Trophoblast cell (in vitro differentiated cells and primary cell): Measurements from ENCODE around the gene DPF1.

ENCODE experiments used
- DNase-seq, 2 donors: peaks; one replicate each; pipeline ENCODE4 v3.0.0-alpha.2; 2016
- H2AFZ ChIP-seq: 2 replicates; pipeline ENCODE4 v1.6.1; 2013; ENCODE audit warnings: low read length, moderate library complexity, mild to moderate bottlenecking; ENCODE audit not compliant: insufficient read depth, poor library complexity
- H2AK5ac ChIP-seq: 2 replicates; pipeline ENCODE4 v1.6.1; 2013; ENCODE audit warnings: mild to moderate bottlenecking, low read length
- H2BK120ac ChIP-seq: 2 replicates; pipeline ENCODE4 v1.6.1; 2013; ENCODE audit warnings: low read length, mild to moderate bottlenecking, moderate library complexity; ENCODE audit not compliant: insufficient read depth, poor library complexity
- H2BK12ac ChIP-seq: 2 replicates; pipeline ENCODE4 v1.6.1; 2013; ENCODE audit warnings: mild to moderate bottlenecking, low read length, moderate library complexity
- H2BK5ac ChIP-seq: 2 replicates; pipeline ENCODE4 v1.6.1; 2013; ENCODE audit warnings: low read length, low read depth, moderate library complexity, mild to moderate bottlenecking; ENCODE audit not compliant: poor library complexity
- H3K14ac ChIP-seq: 2 replicates; pipeline ENCODE4 v1.6.1; 2013; ENCODE audit warnings: mild to moderate bottlenecking, low read length
- H3K18ac ChIP-seq: 2 replicates; pipeline ENCODE4 v1.6.1; 2013; ENCODE audit warnings: mild to moderate bottlenecking, low read length
- H3K23ac ChIP-seq: 2 replicates; pipeline ENCODE4 v1.6.1; 2013; ENCODE audit warnings: low read length
- H3K27ac ChIP-seq: 2 replicates; pipeline ENCODE4 v1.5.1; 2013; ENCODE audit warnings: low read depth, mild to moderate bottlenecking, inconsistent platforms, low read length, moderate library complexity
- H3K27me3 ChIP-seq: 2 replicates; pipeline ENCODE4 v1.6.1; 2013; ENCODE audit warnings: inconsistent platforms, mild to moderate bottlenecking, low read length, moderate library complexity; ENCODE audit not compliant: insufficient read depth
- H3K36me3 ChIP-seq, 2 experiments: 1 replicate in 1 of 2; 2 replicates in 1 of 2; pipeline ENCODE4 v1.6.1; 2013; ENCODE audit warnings: low read length in 2 of 2, mild to moderate bottlenecking in 2 of 2, moderate library complexity in 1 of 2; ENCODE audit not compliant: insufficient read depth in 2 of 2, control insufficient read depth in 1 of 2
- H3K4ac ChIP-seq: 2 replicates; pipeline ENCODE4 v1.6.1; 2013; ENCODE audit warnings: low read depth, mild to moderate bottlenecking, low read length, moderate library complexity
- H3K4me1 ChIP-seq, 2 experiments: 1 replicate in 1 of 2; 2 replicates in 1 of 2; pipeline ENCODE4 v1.6.1; 2013; ENCODE audit warnings: low read length in 2 of 2, mild to moderate bottlenecking in 2 of 2, moderate library complexity in 1 of 2; ENCODE audit not compliant: insufficient read depth in 2 of 2, control insufficient read depth in 1 of 2
- H3K4me2 ChIP-seq: 2 replicates; pipeline ENCODE4 v1.6.1; 2013; ENCODE audit warnings: inconsistent platforms, mild to moderate bottlenecking, low read length, moderate library complexity
- H3K4me3 ChIP-seq: 2 replicates; pipeline ENCODE4 v1.5.1; 2013; ENCODE audit warnings: mild to moderate bottlenecking, low read depth, low read length, inconsistent platforms
- H3K79me1 ChIP-seq: one replicate; pipeline ENCODE4 v1.6.1; 2013; ENCODE audit warnings: low read length
- H3K79me2 ChIP-seq: 2 replicates; pipeline ENCODE4 v1.6.1; 2013; ENCODE audit warnings: low read length, mild to moderate bottlenecking; ENCODE audit not compliant: control insufficient read depth, insufficient read depth, poor library complexity
- H3K9ac ChIP-seq: 2 replicates; pipeline ENCODE4 v1.6.1; 2013; ENCODE audit warnings: mild to moderate bottlenecking, low read length
- H3K9me3 ChIP-seq: 2 replicates; pipeline ENCODE4 v1.6.1; 2013; ENCODE audit warnings: low read depth, mild to moderate bottlenecking, control low read depth, inconsistent platforms, low read length; ENCODE audit not compliant: insufficient read depth
- H4K12ac ChIP-seq: 2 replicates; pipeline ENCODE4 v1.6.1; 2013; ENCODE audit warnings: low read depth, mild to moderate bottlenecking, low read length, moderate library complexity
- H4K8ac ChIP-seq: 2 replicates; pipeline ENCODE4 v1.6.1; 2013; ENCODE audit warnings: low read depth, mild to moderate bottlenecking, low read length, moderate library complexity
- H4K91ac ChIP-seq: one replicate; pipeline ENCODE4 v1.6.1; 2013; ENCODE audit warnings: low read depth, mild to moderate bottlenecking, low read length, moderate library complexity
- WGBS: extraction: QIAGEN DNeasy Blood & Tissue Kit; methylation state at CpG from one replicate; pipeline ENCODE4 v1.1.7; 2013; ENCODE audit warnings: missing lambda C conversion rate; ENCODE audit not compliant: insufficient read length, insufficient coverage; ENCODE audit errors: extremely low coverage; 5-methylcytosine and 5-hydroxymethylcytosine counted together

DPF1 gene

GRCh38 chr19:38175422-38175821, 48.6 kb downstream of the DPF1 start:
- Histone ChIP-seq H3K36me3 (no peaks in the 10 kb centered on the region), H4K8ac (no peak overlapping the region), H3K9me3 (no peaks in the 10 kb centered on the region)

GRCh38 chr19:38173291-38174041, 50.6 kb downstream of the DPF1 start:
- H3K27me3 ChIP-seq = no peaks in the 10 kb centered on the region
- no peak overlapping the region for H4K12ac ChIP-seq
- H4K8ac ChIP-seq = no peak overlapping the region
- no peak overlapping the region for H4K91ac ChIP-seq
- H3K27ac ChIP-seq = no peak overlapping the region
- no peaks in the 10 kb centered on the region for H3K4me1 ChIP-seq
- H2BK12ac ChIP-seq = no peak overlapping the region
- H3K4me3 ChIP-seq = no peak overlapping the region
- no peak overlapping the region for H3K14ac ChIP-seq
- H3K9me3 ChIP-seq = no peaks in the 10 kb centered on the region
- H3K23ac ChIP-seq = no peak overlapping the region
- no peak for DNase-seq
- H3K4ac ChIP-seq = no peak overlapping the region
- H2AK5ac ChIP-seq = no peak overlapping the region
- no peaks in the 10 kb centered on the region for H3K79me2 ChIP-seq
- no CpG with 5 or more reads among the region's 22 CpGs for WGBS
- no peak overlapping the region for H3K9ac ChIP-seq
- H3K79me1 ChIP-seq = no peaks in the 10 kb centered on the region
- no peak overlapping the region for H3K4me2 ChIP-seq
- H2AFZ ChIP-seq = no peak overlapping the region
- no peak overlapping the region for H2BK5ac ChIP-seq
- H3K18ac ChIP-seq = no peak overlapping the region
- H3K36me3 ChIP-seq = peaks cover 0 to 2% of the 10 kb centered on the region in 2 experiments
- H2BK120ac ChIP-seq = no peak overlapping the region

More at GRCh38 chr19:38175422-38175821, 48.6 kb downstream of the DPF1 start:
- Histone ChIP-seq H2BK12ac (no peak overlapping the region), H2AK5ac (no peak overlapping the region), H3K14ac (no peak overlapping the region), H3K23ac (no peak overlapping the region), H3K27me3 (no peaks in the 10 kb centered on the region), H3K4ac (no peak overlapping the region), H3K79me2 (no peaks in the 10 kb centered on the region), H3K9ac (no peak overlapping the region), H3K27ac (no peak overlapping the region), H3K4me3 (no peak overlapping the region), H4K91ac (no peak overlapping the region), H2AFZ (no peak overlapping the region), H3K79me1 (no peaks in the 10 kb centered on the region), H2BK120ac (no peak overlapping the region), H2BK5ac (no peak overlapping the region), H4K12ac (no peak overlapping the region), H3K4me2 (no peak overlapping the region), H3K4me1 (no peaks in the 10 kb centered on the region), H3K18ac (no peak overlapping the region)
- no peak for DNase-seq
- no CpG with 5 or more reads among the region's 6 CpGs for WGBS

- no peak overlapping the region for H3K4ac ChIP-seq
- H4K8ac ChIP-seq = no peak overlapping the region
- H3K4me1 ChIP-seq = no peaks in the 10 kb centered on the region
- H3K9ac ChIP-seq = no peak overlapping the region
- H3K9me3 ChIP-seq = no peaks in the 10 kb centered on the region
- H3K4me2 ChIP-seq = no peak overlapping the region
- H2AK5ac ChIP-seq = no peak overlapping the region
- WGBS = no CpG with 5 or more reads among the region's 8 CpGs
- H2AFZ ChIP-seq = no peak overlapping the region
- H3K4me3 ChIP-seq = no peak overlapping the region
- no peak overlapping the region for H3K27ac ChIP-seq
- H4K91ac ChIP-seq = no peak overlapping the region
- H3K79me1 ChIP-seq = no peaks in the 10 kb centered on the region
- no peak overlapping the region for H2BK120ac ChIP-seq
- H3K14ac ChIP-seq = no peak overlapping the region
- no peak overlapping the region for H3K18ac ChIP-seq
- no peaks in the 10 kb centered on the region for H3K79me2 ChIP-seq
- H4K12ac ChIP-seq = no peak overlapping the region
- DNase-seq = no peak
- no peak overlapping the region for H3K23ac ChIP-seq
- no peak overlapping the region for H2BK12ac ChIP-seq
- H3K27me3 ChIP-seq = no peaks in the 10 kb centered on the region
- H2BK5ac ChIP-seq = no peak overlapping the region
- H3K36me3 ChIP-seq = peaks cover 0 to 2% of the 10 kb centered on the region in 2 experiments
These were observed 52.0 kb downstream of the DPF1 start for GRCh38 chr19:38172001-38172400.

- Histone ChIP-seq H2BK120ac (no peak overlapping the region), H4K8ac (no peak overlapping the region), H3K9ac (no peak overlapping the region), H3K9me3 (no peaks in the 10 kb centered on the region), H3K4me1 (no peaks in the 10 kb centered on the region), H4K12ac (no peak overlapping the region), H3K23ac (no peak overlapping the region), H3K36me3 (peaks cover 2 to 6% of the 10 kb centered on the region in 2 experiments), H3K4me2 (no peak overlapping the region), H3K79me1 (no peaks in the 10 kb centered on the region), H2AK5ac (no peak overlapping the region), H3K27me3 (no peaks in the 10 kb centered on the region), H3K4me3 (no peak overlapping the region), H3K4ac (no peak overlapping the region), H2AFZ (no peak overlapping the region), H3K18ac (no peak overlapping the region), H4K91ac (no peak overlapping the region), H2BK5ac (no peak overlapping the region), H3K79me2 (no peaks in the 10 kb centered on the region), H3K14ac (no peak overlapping the region), H3K27ac (no peak overlapping the region), H2BK12ac (no peak overlapping the region)
- no CpG with 5 or more reads among the region's 12 CpGs for WGBS
- DNase-seq = no peak
These were observed 53.7 kb downstream of the DPF1 start for GRCh38 chr19:38170334-38170733.
